ENCODE results near the gene AP3B1.

DNA sequence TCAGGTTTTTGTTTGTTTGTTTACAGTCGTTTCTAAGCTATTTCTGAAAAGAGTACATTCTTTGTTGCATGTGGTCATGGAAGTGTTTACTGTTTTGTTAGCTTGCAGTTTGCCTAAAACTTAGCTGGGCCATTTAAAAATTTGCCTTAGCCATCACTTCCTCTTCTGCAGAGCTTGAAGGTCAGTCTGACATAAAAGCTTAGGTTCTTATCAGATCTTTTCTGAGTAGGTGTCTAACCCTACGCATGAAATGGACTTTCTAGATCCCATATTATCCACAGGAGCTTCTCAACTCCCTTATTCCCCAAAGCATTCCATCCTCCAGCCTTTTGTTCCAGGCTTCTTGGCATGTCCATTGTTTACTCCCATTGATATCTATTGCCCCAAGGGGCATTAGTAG lies 90.3 kb downstream of the AP3B1 start:
- TF ChIP-seq, protein P1, sequence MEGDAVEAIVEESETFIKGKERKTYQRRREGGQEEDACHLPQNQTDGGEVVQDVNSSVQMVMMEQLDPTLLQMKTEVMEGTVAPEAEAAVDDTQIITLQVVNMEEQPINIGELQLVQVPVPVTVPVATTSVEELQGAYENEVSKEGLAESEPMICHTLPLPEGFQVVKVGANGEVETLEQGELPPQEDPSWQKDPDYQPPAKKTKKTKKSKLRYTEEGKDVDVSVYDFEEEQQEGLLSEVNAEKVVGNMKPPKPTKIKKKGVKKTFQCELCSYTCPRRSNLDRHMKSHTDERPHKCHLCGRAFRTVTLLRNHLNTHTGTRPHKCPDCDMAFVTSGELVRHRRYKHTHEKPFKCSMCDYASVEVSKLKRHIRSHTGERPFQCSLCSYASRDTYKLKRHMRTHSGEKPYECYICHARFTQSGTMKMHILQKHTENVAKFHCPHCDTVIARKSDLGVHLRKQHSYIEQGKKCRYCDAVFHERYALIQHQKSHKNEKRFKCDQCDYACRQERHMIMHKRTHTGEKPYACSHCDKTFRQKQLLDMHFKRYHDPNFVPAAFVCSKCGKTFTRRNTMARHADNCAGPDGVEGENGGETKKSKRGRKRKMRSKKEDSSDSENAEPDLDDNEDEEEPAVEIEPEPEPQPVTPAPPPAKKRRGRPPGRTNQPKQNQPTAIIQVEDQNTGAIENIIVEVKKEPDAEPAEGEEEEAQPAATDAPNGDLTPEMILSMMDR (conservative IDR thresholded peaks at IDR 0.05; ENCODE audit: low read length): no peak
- TF ChIP-seq EZH2phosphoT487 (IDR thresholded peaks at IDR 0.05; ENCODE audit: borderline replicate concordance): no peak
